ENCODE results near the gene KIF18A. TPM values are rescaled to one million over a fixed set of nuclear protein-coding genes. Genes with fewer than 3 reads are reported as not detected.

Gene KIF18A
- total RNA-seq, 2 experiments from 2014 or later: 22.3 to 23.2 TPM

- H3K9me3 Mint-ChIP-seq: no peaks in the 10 kb centered on the region
- no peak overlapping the region for H3K4me3 Mint-ChIP-seq
- H3K27ac Mint-ChIP-seq: no peak overlapping the region
- DNase-seq (no peak), ATAC-seq (no peak)
- H3K36me3 Mint-ChIP-seq (ENCODE audit: low read depth): no peaks in the 10 kb centered on the region
- no peaks in the 10 kb centered on the region for H3K27me3 Mint-ChIP-seq
- CTCF ChIA-PET: no interaction called here
- POLR2A ChIA-PET: no interaction called here
- intact Hi-C loops (cut with micrococcal nuclease): no loop called here
- H3K4me1 Mint-ChIP-seq (ENCODE audit: low read depth): peaks cover 4% of the 10 kb centered on the region
- TF ChIP-seq CTCF (IDR thresholded peaks at IDR 0.05): no peak
Observed at GRCh38 chr11:27991736-27992135, 116.2 kb downstream of the KIF18A start.

- TF ChIP-seq CTCF (IDR thresholded peaks at IDR 0.05): no peak
- Mint-ChIP-seq H3K4me3 (no peak overlapping the region), H3K27ac (no peak overlapping the region), H3K4me1 (ENCODE audit: low read depth) (no peaks in the 10 kb centered on the region), H3K27me3 (peaks cover 1% of the 10 kb centered on the region), H3K9me3 (no peaks in the 10 kb centered on the region), H3K36me3 (ENCODE audit: low read depth) (no peaks in the 10 kb centered on the region)
- DNase-seq (no peak), ATAC-seq (no peak)
- ChIA-PET CTCF (no interaction called here), POLR2A (no interaction called here)
- intact Hi-C loops (cut with micrococcal nuclease): no loop called here
Observed at GRCh38 chr11:27977527-27977926, 130.4 kb downstream of the KIF18A start.

- ChIA-PET POLR2A (no interaction called here), CTCF (no interaction called here)
- no peak overlapping the region for H3K27ac Mint-ChIP-seq
- TF ChIP-seq CTCF (IDR thresholded peaks at IDR 0.05): no peak
- ATAC-seq: no peak
- intact Hi-C loops (cut with micrococcal nuclease): no loop called here
- H3K36me3 Mint-ChIP-seq (ENCODE audit: low read depth): no peaks in the 10 kb centered on the region
- peaks cover 1% of the 10 kb centered on the region for H3K27me3 Mint-ChIP-seq
- no peaks in the 10 kb centered on the region for H3K4me1 Mint-ChIP-seq (ENCODE audit: low read depth)
- no peaks in the 10 kb centered on the region for H3K9me3 Mint-ChIP-seq
- DNase-seq: no peak
- no peak overlapping the region for H3K4me3 Mint-ChIP-seq
Observed at GRCh38 chr11:27977031-27977430, 130.9 kb downstream of the KIF18A start.

- DNase-seq: no peak
- Mint-ChIP-seq H3K4me3 (no peak overlapping the region), H3K4me1 (ENCODE audit: low read depth) (no peaks in the 10 kb centered on the region), H3K27ac (no peak overlapping the region), H3K27me3 (peaks cover 1% of the 10 kb centered on the region), H3K36me3 (ENCODE audit: low read depth) (no peaks in the 10 kb centered on the region), H3K9me3 (no peaks in the 10 kb centered on the region)
- POLR2A ChIA-PET: no interaction called here
- intact Hi-C loops (cut with micrococcal nuclease): no loop called here
- no peak for ATAC-seq
- TF ChIP-seq CTCF (IDR thresholded peaks at IDR 0.05): no peak
- CTCF ChIA-PET: no interaction called here
Observed at GRCh38 chr11:27976262-27976661, 131.7 kb downstream of the KIF18A start.

GRCh38 chr11:27973851-27974536, 134.0 kb downstream of the KIF18A start:
- ATAC-seq: no peak
- Mint-ChIP-seq H3K4me1 (ENCODE audit: low read depth) (no peaks in the 10 kb centered on the region), H3K36me3 (ENCODE audit: low read depth) (no peaks in the 10 kb centered on the region), H3K27ac (no peak overlapping the region), H3K9me3 (no peaks in the 10 kb centered on the region), H3K27me3 (no peaks in the 10 kb centered on the region), H3K4me3 (no peak overlapping the region)
- TF ChIP-seq CTCF (IDR thresholded peaks at IDR 0.05): no peak
- DNase-seq: no peak
- CTCF ChIA-PET: no interaction called here
- intact Hi-C loops (cut with micrococcal nuclease): no loop called here
- POLR2A ChIA-PET: no interaction called here

Data from activated CD8-positive, alpha-beta T cell treated with anti-CD3 and anti-CD28 coated beads for 36 hours (primary cell).